ENCODE results near the gene PSMD10.

The PSMD10 gene

GRCh38 chrX:108072746-108073145, 18.6 kb downstream of the PSMD10 start:
- Histone ChIP-seq H3K27me3 (replicated peaks; ENCODE audit: insufficient read depth, low read length) (no peaks in the 10 kb centered on the region), H3K9me3 (replicated peaks; ENCODE audit: insufficient read depth, low read length) (no peaks in the 10 kb centered on the region), H3K4me2 (ENCODE audit: low read depth, low read length) (no peak overlapping the region), H3K79me2 (ENCODE audit: low read length) (no peaks in the 10 kb centered on the region), H3K4me1 (ENCODE audit: low read length) (no peaks in the 10 kb centered on the region), H3F3A (ENCODE audit: insufficient read depth, low read length) (no peaks in the 10 kb centered on the region), H2AFZ (ENCODE audit: low read length) (no peak overlapping the region), H3K4me3 (ENCODE audit: low read length) (no peak overlapping the region), H3K27ac (ENCODE audit: low read length) (no peak overlapping the region), H4K20me1 (ENCODE audit: insufficient read depth, low read length) (no peaks in the 10 kb centered on the region), H3K36me3 (replicated peaks; ENCODE audit: insufficient read depth, low read length) (no peaks in the 10 kb centered on the region), H3K9me2 (replicated peaks; ENCODE audit: insufficient read depth, low read length) (no peaks in the 10 kb centered on the region), H3K9ac (ENCODE audit: low read length) (no peak overlapping the region)
- TF ChIP-seq CTCF (IDR thresholded peaks at IDR 0.05; ENCODE audit: low read length) (no peak), EZH2phosphoT487 (IDR thresholded peaks at IDR 0.05; ENCODE audit: low read length) (no peak), EZH2 (optimal IDR thresholded peaks at IDR 0.05; ENCODE audit: low read depth, low read length) (no peak)
- no peak for DNase-seq

GRCh38 chrX:108071578-108071977, 19.8 kb downstream of the PSMD10 start:
- no peaks in the 10 kb centered on the region for H3K4me1 ChIP-seq (ENCODE audit: low read length)
- no peak overlapping the region for H3K27ac ChIP-seq (ENCODE audit: low read length)
- TF ChIP-seq EZH2phosphoT487 (IDR thresholded peaks at IDR 0.05; ENCODE audit: low read length) (no peak), EZH2 (optimal IDR thresholded peaks at IDR 0.05; ENCODE audit: low read depth, low read length) (no peak), CTCF (IDR thresholded peaks at IDR 0.05; ENCODE audit: low read length) (no peak)
- H3K4me2 ChIP-seq (ENCODE audit: low read depth, low read length): no peak overlapping the region
- H3K79me2 ChIP-seq (ENCODE audit: low read length): no peaks in the 10 kb centered on the region
- no peaks in the 10 kb centered on the region for H4K20me1 ChIP-seq (ENCODE audit: insufficient read depth, low read length)
- H3K4me3 ChIP-seq (ENCODE audit: low read length): no peak overlapping the region
- H3K9me3 ChIP-seq (replicated peaks; ENCODE audit: insufficient read depth, low read length): no peaks in the 10 kb centered on the region
- no peaks in the 10 kb centered on the region for H3K36me3 ChIP-seq (replicated peaks; ENCODE audit: insufficient read depth, low read length)
- no peak for DNase-seq
- no peak overlapping the region for H2AFZ ChIP-seq (ENCODE audit: low read length)
- H3K9me2 ChIP-seq (replicated peaks; ENCODE audit: insufficient read depth, low read length): no peaks in the 10 kb centered on the region
- no peak overlapping the region for H3K9ac ChIP-seq (ENCODE audit: low read length)
- no peaks in the 10 kb centered on the region for H3K27me3 ChIP-seq (replicated peaks; ENCODE audit: insufficient read depth, low read length)
- H3F3A ChIP-seq (ENCODE audit: insufficient read depth, low read length): no peaks in the 10 kb centered on the region

- DNase-seq: no peak
- Histone ChIP-seq H3K4me2 (ENCODE audit: low read depth, low read length) (no peak overlapping the region), H3K36me3 (replicated peaks; ENCODE audit: insufficient read depth, low read length) (no peaks in the 10 kb centered on the region)
Measured at GRCh38 chrX:108070891-108071290, 20.5 kb downstream of the PSMD10 start.

More at GRCh38 chrX:108070891-108071290, 20.5 kb downstream of the PSMD10 start:
- TF ChIP-seq CTCF (IDR thresholded peaks at IDR 0.05; ENCODE audit: low read length) (no peak), EZH2phosphoT487 (IDR thresholded peaks at IDR 0.05; ENCODE audit: low read length) (no peak), EZH2 (optimal IDR thresholded peaks at IDR 0.05; ENCODE audit: low read depth, low read length) (no peak)
- no peak overlapping the region for H3K27ac ChIP-seq (ENCODE audit: low read length)
- no peaks in the 10 kb centered on the region for H3K4me1 ChIP-seq (ENCODE audit: low read length)
- no peaks in the 10 kb centered on the region for H3K79me2 ChIP-seq (ENCODE audit: low read length)
- no peaks in the 10 kb centered on the region for H3K9me2 ChIP-seq (replicated peaks; ENCODE audit: insufficient read depth, low read length)
- no peaks in the 10 kb centered on the region for H3K27me3 ChIP-seq (replicated peaks; ENCODE audit: insufficient read depth, low read length)
- no peak overlapping the region for H2AFZ ChIP-seq (ENCODE audit: low read length)
- no peak overlapping the region for H3K9ac ChIP-seq (ENCODE audit: low read length)
- H3K4me3 ChIP-seq (ENCODE audit: low read length): no peak overlapping the region
- no peaks in the 10 kb centered on the region for H3F3A ChIP-seq (ENCODE audit: insufficient read depth, low read length)
- H3K9me3 ChIP-seq (replicated peaks; ENCODE audit: insufficient read depth, low read length): no peaks in the 10 kb centered on the region
- H4K20me1 ChIP-seq (ENCODE audit: insufficient read depth, low read length): no peaks in the 10 kb centered on the region

Data from MM.1S (cell line).